Hepatocyte (in vitro differentiated cells): ENCODE measurements around the gene RPL36AL.

Experiments
- EZH2 ChIP-seq: fragments of 200-600 bp; sonication (generic); IDR thresholded peaks from 2 replicates; pipeline ENCODE4 v1.6.1; 2016; ENCODE audit warnings: antibody characterized with exemption, mild to moderate bottlenecking, borderline replicate concordance
- TF ChIP-seq, protein P1 (sequence below): fragments of 200-600 bp; sonication (generic); IDR thresholded peaks from 2 replicates; pipeline ENCODE4 v1.5.1; 2016; ENCODE audit warnings: antibody characterized with exemption, mild to moderate bottlenecking; ENCODE audit not compliant: poor library complexity

- no peak for TF ChIP-seq EZH2
- TF ChIP-seq, protein P1, sequence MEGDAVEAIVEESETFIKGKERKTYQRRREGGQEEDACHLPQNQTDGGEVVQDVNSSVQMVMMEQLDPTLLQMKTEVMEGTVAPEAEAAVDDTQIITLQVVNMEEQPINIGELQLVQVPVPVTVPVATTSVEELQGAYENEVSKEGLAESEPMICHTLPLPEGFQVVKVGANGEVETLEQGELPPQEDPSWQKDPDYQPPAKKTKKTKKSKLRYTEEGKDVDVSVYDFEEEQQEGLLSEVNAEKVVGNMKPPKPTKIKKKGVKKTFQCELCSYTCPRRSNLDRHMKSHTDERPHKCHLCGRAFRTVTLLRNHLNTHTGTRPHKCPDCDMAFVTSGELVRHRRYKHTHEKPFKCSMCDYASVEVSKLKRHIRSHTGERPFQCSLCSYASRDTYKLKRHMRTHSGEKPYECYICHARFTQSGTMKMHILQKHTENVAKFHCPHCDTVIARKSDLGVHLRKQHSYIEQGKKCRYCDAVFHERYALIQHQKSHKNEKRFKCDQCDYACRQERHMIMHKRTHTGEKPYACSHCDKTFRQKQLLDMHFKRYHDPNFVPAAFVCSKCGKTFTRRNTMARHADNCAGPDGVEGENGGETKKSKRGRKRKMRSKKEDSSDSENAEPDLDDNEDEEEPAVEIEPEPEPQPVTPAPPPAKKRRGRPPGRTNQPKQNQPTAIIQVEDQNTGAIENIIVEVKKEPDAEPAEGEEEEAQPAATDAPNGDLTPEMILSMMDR = no peak
Observed at GRCh38 chr14:49623941-49624839, 3.8 kb upstream of the RPL36AL start.
